WTC11 (cell line): ENCODE data around the gene CD70. TPM values are rescaled to one million over a fixed set of nuclear protein-coding genes. Genes with fewer than 3 reads are reported as not detected.
"Not testable (repeated sequence)": the region's sequence is repeated elsewhere in the genome, so short reads cannot be mapped to it uniquely, and the experiment has no call there.

Source experiments
- ATAC-seq: fragments of 200-7000 bp; cut with Tn5 transposase; 2 replicates; pipeline ENCODE4 v1.10.0; 2021; ENCODE audit warnings: mild to moderate bottlenecking, moderate library complexity
- CTCF ChIA-PET: fragments of 300-600 bp; sonication (Branson Sonifier 250); formaldehyde crosslinking; loops from one replicate; lab custom pipeline; 2021; ENCODE audit warnings: antibody characterized with exemption; lab: Charles Lee
- POLR2A ChIA-PET: fragments of 350-600 bp; sonication (Branson Sonifier 250); formaldehyde crosslinking; loops from one replicate; lab custom pipeline; 2021; ENCODE audit warnings: antibody characterized with exemption; lab: Charles Lee
- DNase-seq: peaks from one replicate; pipeline ENCODE4 v3.0.0; 2021; ENCODE audit warnings: low spot score
- H3K27ac Mint-ChIP-seq: 2 replicates; pipeline ENCODE4 v1.8.0; 2021; ENCODE audit warnings: mixed read lengths
- H3K27me3 Mint-ChIP-seq: 2 replicates; pipeline ENCODE4 v1.8.0; 2021; ENCODE audit warnings: low read depth, mild to moderate bottlenecking, moderate library complexity, mixed read lengths
- H3K36me3 Mint-ChIP-seq: 2 replicates; pipeline ENCODE4 v1.8.0; 2021; ENCODE audit warnings: mixed read lengths
- H3K4me1 Mint-ChIP-seq: 2 replicates; pipeline ENCODE4 v1.8.0; 2022; ENCODE audit warnings: mixed read lengths
- H3K4me3 Mint-ChIP-seq: 2 replicates; pipeline ENCODE4 v1.8.0; 2021; ENCODE audit warnings: mild to moderate bottlenecking, moderate library complexity, mixed read lengths
- H3K9me3 Mint-ChIP-seq: 2 replicates; pipeline ENCODE4 v1.8.0; 2021; ENCODE audit warnings: mixed read lengths
- ATF3 ChIP-seq: sonication (generic); formaldehyde crosslinking; conservative IDR thresholded peaks from 2 replicates; pipeline ENCODE4 v1.8.1; 2022; ENCODE audit warnings: mild to moderate bottlenecking, missing genetic modification reagents
- CREB1 ChIP-seq: sonication (generic); formaldehyde crosslinking; IDR thresholded peaks from 2 replicates; pipeline ENCODE4 v1.8.0; 2023; ENCODE audit warnings: mild to moderate bottlenecking, missing genetic modification reagents
- E2F1 ChIP-seq: sonication (generic); formaldehyde crosslinking; IDR thresholded peaks from 2 replicates; pipeline ENCODE4 v1.8.0; 2022; ENCODE audit warnings: mild to moderate bottlenecking, missing genetic modification reagents
- ELF4 ChIP-seq: sonication (generic); formaldehyde crosslinking; IDR thresholded peaks from 2 replicates; pipeline ENCODE4 v1.8.1; 2022; ENCODE audit warnings: low read depth, mild to moderate bottlenecking, moderate library complexity, missing genetic modification reagents
- EMX1 ChIP-seq: fragments of 250-450 bp; sonication (Bioruptor Pico); IDR thresholded peaks from 2 replicates; pipeline ENCODE4 v1.8.0; 2021; ENCODE audit warnings: mild to moderate bottlenecking
- FOXJ3 ChIP-seq: sonication (generic); formaldehyde crosslinking; IDR thresholded peaks from 2 replicates; pipeline ENCODE4 v1.9.0; 2021; ENCODE audit warnings: missing genetic modification reagents, mild to moderate bottlenecking, borderline replicate concordance
- FOXK1 ChIP-seq: sonication (generic); formaldehyde crosslinking; IDR thresholded peaks from 2 replicates; pipeline ENCODE4 v1.8.0; 2022; ENCODE audit warnings: mild to moderate bottlenecking, moderate library complexity, missing genetic modification reagents
- GABPB1 ChIP-seq: sonication (generic); formaldehyde crosslinking; IDR thresholded peaks from 2 replicates; pipeline ENCODE4 v1.8.1; 2023; ENCODE audit warnings: mild to moderate bottlenecking, missing genetic modification reagents
- JAZF1 ChIP-seq: fragments of 250-450 bp; sonication (Bioruptor Pico); IDR thresholded peaks from 2 replicates; pipeline ENCODE4 v1.9.0; 2021; ENCODE audit warnings: moderate library complexity, mild to moderate bottlenecking, inconsistent platforms
- MXD4 ChIP-seq: fragments of 250-450 bp; sonication (Bioruptor Pico); IDR thresholded peaks from 2 replicates; pipeline ENCODE4 v1.8.0; 2021; ENCODE audit warnings: mild to moderate bottlenecking, moderate library complexity, borderline replicate concordance
- NFYB ChIP-seq: sonication (generic); formaldehyde crosslinking; conservative IDR thresholded peaks from 2 replicates; pipeline ENCODE4 v1.8.0; 2022; ENCODE audit warnings: low read depth, missing genetic modification reagents
- TCF7 ChIP-seq: sonication (generic); formaldehyde crosslinking; IDR thresholded peaks from 2 replicates; pipeline ENCODE4 v1.8.0; 2022; ENCODE audit warnings: mild to moderate bottlenecking, low read depth, missing genetic modification reagents, moderate library complexity
- ZBTB43 ChIP-seq: sonication (generic); formaldehyde crosslinking; IDR thresholded peaks from 2 replicates; pipeline ENCODE4 v1.8.1; 2023; ENCODE audit warnings: mild to moderate bottlenecking, missing genetic modification reagents
- ZMAT4 ChIP-seq: fragments of 250-450 bp; sonication (Bioruptor Pico); IDR thresholded peaks from 2 replicates; pipeline ENCODE4 v1.9.0; 2021; ENCODE audit warnings: mild to moderate bottlenecking
- ZNF263 ChIP-seq: sonication (generic); formaldehyde crosslinking; IDR thresholded peaks from 2 replicates; pipeline ENCODE4 v1.8.1; 2022; ENCODE audit warnings: low read depth, mild to moderate bottlenecking, moderate library complexity, missing genetic modification reagents
- ZNF396 ChIP-seq: fragments of 250-450 bp; sonication (Bioruptor Pico); IDR thresholded peaks from 2 replicates; pipeline ENCODE4 v1.8.0; 2021; ENCODE audit warnings: mild to moderate bottlenecking, moderate library complexity, borderline replicate concordance
- ZNF416 ChIP-seq: fragments of 250-450 bp; sonication (Bioruptor Pico); IDR thresholded peaks from 2 replicates; pipeline ENCODE4 v1.9.0; 2021; ENCODE audit warnings: mild to moderate bottlenecking, inconsistent platforms
- ZNF423 ChIP-seq: fragments of 250-450 bp; sonication (Bioruptor Pico); IDR thresholded peaks from 2 replicates; pipeline ENCODE4 v2.1.2; 2022; ENCODE audit warnings: mild to moderate bottlenecking, moderate library complexity
- ZNF671 ChIP-seq: fragments of 250-450 bp; sonication (Bioruptor Pico); IDR thresholded peaks from 2 replicates; pipeline ENCODE4 v1.8.0; 2021; ENCODE audit warnings: mild to moderate bottlenecking
- total RNA-seq: library from RNA; stranded (reverse); gene quantifications from 3 replicates; pipeline ENCODE4 v1.2.3, GENCODE V29; 2021
- TF ChIP-seq, protein P1 (sequence below): fragments of 250-450 bp; sonication (Bioruptor Pico); IDR thresholded peaks from 2 replicates; pipeline ENCODE4 v1.8.0; 2021; ENCODE audit warnings: mild to moderate bottlenecking
- TF ChIP-seq, protein P2 (sequence below): fragments of 250-450 bp; sonication (Bioruptor Pico); IDR thresholded peaks from 2 replicates; pipeline ENCODE4 v2.1.2; 2022; ENCODE audit warnings: mild to moderate bottlenecking, moderate library complexity
- TF ChIP-seq, protein P3 (sequence below): sonication (generic); formaldehyde crosslinking; IDR thresholded peaks from 2 replicates; pipeline ENCODE4 v1.8.1; 2023; ENCODE audit warnings: mild to moderate bottlenecking, missing genetic modification reagents, moderate library complexity

Gene CD70
- total RNA-seq, 1 experiment from 2014 or later, result 2.1 TPM

DNA sequence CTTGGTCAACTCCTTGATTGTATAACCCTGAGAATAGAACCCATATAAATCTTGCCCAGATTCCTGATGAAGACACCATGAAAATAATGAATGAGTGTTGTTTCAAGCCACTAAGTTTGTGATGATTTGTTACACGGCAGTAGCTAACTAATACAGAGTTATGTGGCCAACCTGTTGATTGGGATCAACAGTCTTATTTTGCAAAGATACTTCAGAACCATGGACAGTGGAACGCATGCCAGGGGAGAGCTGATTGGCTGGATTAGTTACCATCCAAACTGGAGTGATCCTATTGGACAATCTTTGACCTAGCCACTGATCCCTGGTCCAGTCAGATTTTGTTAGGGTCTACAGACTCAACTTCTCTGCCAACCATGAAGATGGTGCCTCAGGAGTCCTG lies 26.6 kb downstream of the CD70 start:
- no peak overlapping the region for H3K4me3 Mint-ChIP-seq
- POLR2A ChIA-PET, result no interaction called here
- CTCF ChIA-PET, result no interaction called here
- H3K36me3 Mint-ChIP-seq, result peaks cover 21% of the 10 kb centered on the region
- DNase-seq, result no peak
- H3K9me3 Mint-ChIP-seq, result peaks cover 45% of the 10 kb centered on the region
- H3K27ac Mint-ChIP-seq, result no peak overlapping the region
- peaks cover 22% of the 10 kb centered on the region for H3K27me3 Mint-ChIP-seq
- TF ChIP-seq ZNF396 (CRISPR knock-in tag) (no peak), FOXK1 (no peak), ZNF416 (CRISPR knock-in tag) (no peak)
- TF ChIP-seq, all 79 proteins: peak for 0
- no peaks in the 10 kb centered on the region for H3K4me1 Mint-ChIP-seq
- ATAC-seq, result no peak

- H3K4me1 Mint-ChIP-seq, DNase-seq, POLR2A ChIA-PET, H3K4me3 Mint-ChIP-seq, H3K27ac Mint-ChIP-seq, ATAC-seq, CTCF ChIA-PET: not testable (repeated sequence)
- peaks cover 18% of the 10 kb centered on the region for H3K27me3 Mint-ChIP-seq
- peaks cover 21% of the 10 kb centered on the region for H3K36me3 Mint-ChIP-seq
- H3K9me3 Mint-ChIP-seq, result peaks cover 36% of the 10 kb centered on the region
Observed at GRCh38 chr19:6562437-6562836, 28.5 kb downstream of the CD70 start.

DNA sequence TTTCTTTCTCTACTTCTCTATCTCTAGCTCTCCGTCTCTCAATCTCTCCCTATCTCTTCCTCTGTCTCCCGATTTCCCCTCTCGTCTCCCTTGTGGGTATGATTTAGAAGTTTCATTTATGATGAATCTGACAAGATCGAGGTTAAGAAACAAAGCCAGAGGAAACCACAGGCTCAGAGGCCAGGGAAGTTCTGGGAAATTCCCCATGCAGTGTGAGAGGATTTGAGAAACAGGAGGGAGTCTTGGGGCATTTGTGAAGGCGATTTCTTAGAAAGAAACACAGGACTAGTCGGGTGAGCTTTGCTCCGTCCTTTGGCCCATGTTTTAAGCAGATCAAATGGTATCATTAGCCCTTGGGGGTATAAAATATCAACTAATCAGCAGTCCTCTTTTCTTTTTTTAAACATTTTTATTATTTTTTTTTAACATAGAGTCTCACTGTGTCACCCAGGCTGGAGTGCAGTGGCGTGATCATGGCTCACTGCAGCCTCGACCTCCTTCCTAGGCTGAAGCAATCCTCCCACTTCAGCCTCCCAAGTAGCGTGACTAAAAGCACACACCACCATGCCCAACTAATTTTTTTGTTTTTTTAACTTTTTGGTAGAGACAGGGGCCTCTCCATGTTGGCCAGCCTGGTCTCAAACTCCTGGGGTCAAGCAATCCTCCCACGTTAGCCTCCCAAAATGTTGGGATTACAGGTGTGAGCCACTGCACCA lies 34.3 kb downstream of the CD70 start:
- Mint-ChIP-seq H3K4me1 (peaks cover 4% of the 10 kb centered on the region), H3K27me3 (peaks cover 2% of the 10 kb centered on the region; the same call in 1 of the 2 replicates), H3K9me3 (no peaks in the 10 kb centered on the region), H3K36me3 (no peaks in the 10 kb centered on the region), H3K4me3 (no peak overlapping the region), H3K27ac (no peak overlapping the region)
- no peak for DNase-seq
- no peak for ATAC-seq
- CTCF ChIA-PET, result interaction anchor here (1.0 kb wide), 1 partner anchor 40 kb away, joined by 3 read pairs; no protein-coding TSS in a partner anchor
- POLR2A ChIA-PET, result no interaction called here
- no peak for TF ChIP-seq ZBTB43 (CRISPR knock-in tag)
- no peak for TF ChIP-seq ZNF263
- TF ChIP-seq GABPB1 (CRISPR knock-in tag), result no peak
- TF ChIP-seq ZNF423 (CRISPR knock-in tag), result no peak
- no peak for TF ChIP-seq E2F1 (CRISPR knock-in tag)
- no peak for TF ChIP-seq NFYB (CRISPR knock-in tag)
- TF ChIP-seq ZNF671 (CRISPR knock-in tag), result no peak
- no peak for TF ChIP-seq CREB1 (CRISPR knock-in tag)
- TF ChIP-seq TCF7 (CRISPR knock-in tag), result no peak
- TF ChIP-seq MXD4 (CRISPR knock-in tag), result no peak
- no peak for TF ChIP-seq ELF4 (CRISPR knock-in tag)
- no peak for TF ChIP-seq EMX1 (CRISPR knock-in tag)
- TF ChIP-seq, all 79 proteins: peak for 0

DNA sequence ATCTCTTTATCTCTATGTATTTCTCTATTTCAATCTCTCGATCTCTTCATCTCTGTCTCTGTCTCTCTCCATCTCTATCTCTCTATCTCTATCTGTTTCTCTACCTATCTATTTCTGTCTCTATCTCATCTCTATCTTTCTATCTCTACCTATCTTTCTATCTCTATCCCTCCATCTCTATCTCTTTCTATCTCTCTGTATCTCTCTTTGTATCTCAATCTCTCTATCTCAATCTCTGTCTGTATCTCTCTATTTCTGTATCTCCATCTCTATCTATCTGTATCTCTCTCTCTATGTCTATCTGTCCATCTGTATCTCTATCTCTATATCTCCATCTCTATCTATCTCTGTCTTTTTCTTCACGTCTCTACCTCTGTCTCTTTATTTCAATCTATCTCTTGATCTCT lies 34.9 kb downstream of the CD70 start:
- POLR2A ChIA-PET, result no interaction called here
- no peak overlapping the region for H3K4me3 Mint-ChIP-seq
- no peaks in the 10 kb centered on the region for H3K9me3 Mint-ChIP-seq
- CTCF ChIA-PET, result interaction anchor here (1.0 kb wide), 1 partner anchor 39 kb away, joined by 3 read pairs; no protein-coding TSS in a partner anchor
- no peaks in the 10 kb centered on the region for H3K36me3 Mint-ChIP-seq
- no peaks in the 10 kb centered on the region for H3K27me3 Mint-ChIP-seq
- no peak for ATAC-seq
- no peak overlapping the region for H3K27ac Mint-ChIP-seq
- peaks cover 4% of the 10 kb centered on the region for H3K4me1 Mint-ChIP-seq
- DNase-seq, result no peak
- TF ChIP-seq, protein P1, sequence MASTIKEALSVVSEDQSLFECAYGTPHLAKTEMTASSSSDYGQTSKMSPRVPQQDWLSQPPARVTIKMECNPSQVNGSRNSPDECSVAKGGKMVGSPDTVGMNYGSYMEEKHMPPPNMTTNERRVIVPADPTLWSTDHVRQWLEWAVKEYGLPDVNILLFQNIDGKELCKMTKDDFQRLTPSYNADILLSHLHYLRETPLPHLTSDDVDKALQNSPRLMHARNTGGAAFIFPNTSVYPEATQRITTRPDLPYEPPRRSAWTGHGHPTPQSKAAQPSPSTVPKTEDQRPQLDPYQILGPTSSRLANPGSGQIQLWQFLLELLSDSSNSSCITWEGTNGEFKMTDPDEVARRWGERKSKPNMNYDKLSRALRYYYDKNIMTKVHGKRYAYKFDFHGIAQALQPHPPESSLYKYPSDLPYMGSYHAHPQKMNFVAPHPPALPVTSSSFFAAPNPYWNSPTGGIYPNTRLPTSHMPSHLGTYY (CRISPR knock-in tag), result no peak
- TF ChIP-seq FOXJ3 (no peak), JAZF1 (no peak), ZMAT4 (CRISPR knock-in tag) (no peak), ATF3 (CRISPR knock-in tag) (no peak)
- TF ChIP-seq, protein P2, sequence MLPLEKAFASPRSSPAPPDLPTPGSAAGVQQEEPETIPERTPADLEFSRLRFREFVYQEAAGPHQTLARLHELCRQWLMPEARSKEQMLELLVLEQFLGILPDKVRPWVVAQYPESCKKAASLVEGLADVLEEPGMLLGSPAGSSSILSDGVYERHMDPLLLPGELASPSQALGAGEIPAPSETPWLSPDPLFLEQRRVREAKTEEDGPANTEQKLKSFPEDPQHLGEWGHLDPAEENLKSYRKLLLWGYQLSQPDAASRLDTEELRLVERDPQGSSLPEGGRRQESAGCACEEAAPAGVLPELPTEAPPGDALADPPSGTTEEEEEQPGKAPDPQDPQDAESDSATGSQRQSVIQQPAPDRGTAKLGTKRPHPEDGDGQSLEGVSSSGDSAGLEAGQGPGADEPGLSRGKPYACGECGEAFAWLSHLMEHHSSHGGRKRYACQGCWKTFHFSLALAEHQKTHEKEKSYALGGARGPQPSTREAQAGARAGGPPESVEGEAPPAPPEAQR (CRISPR knock-in tag), result no peak
- TF ChIP-seq, protein P3, sequence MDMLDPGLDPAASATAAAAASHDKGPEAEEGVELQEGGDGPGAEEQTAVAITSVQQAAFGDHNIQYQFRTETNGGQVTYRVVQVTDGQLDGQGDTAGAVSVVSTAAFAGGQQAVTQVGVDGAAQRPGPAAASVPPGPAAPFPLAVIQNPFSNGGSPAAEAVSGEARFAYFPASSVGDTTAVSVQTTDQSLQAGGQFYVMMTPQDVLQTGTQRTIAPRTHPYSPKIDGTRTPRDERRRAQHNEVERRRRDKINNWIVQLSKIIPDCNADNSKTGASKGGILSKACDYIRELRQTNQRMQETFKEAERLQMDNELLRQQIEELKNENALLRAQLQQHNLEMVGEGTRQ (CRISPR knock-in tag), result no peak
